K562 (cell line): ENCODE measurements around the gene NR5A1. TPM values are rescaled to one million over a fixed set of nuclear protein-coding genes. Genes with fewer than 3 reads are reported as not detected.

Source experiments
- ATAC-seq: fragments of 200-7000 bp; cut with Tn5 transposase; 3 replicates; pipeline ENCODE4 v1.9.1; 2020; ENCODE audit warnings: moderate library complexity
- BruUV-seq: library from RNA; stranded (reverse); fragments of 400-500 nt; replicated peaks from 2 replicates; lab custom pipeline; 2021; lab: Mats Ljungman, UMichigan
- CTCF ChIA-PET: fragments of 300-600 bp; formaldehyde crosslinking; extraction: SDS; loops from one replicate; lab custom pipeline; 2021; ENCODE audit warnings: low intra/inter-chr PET ratio; lab: Yijun Ruan, JAX
- POLR2A ChIA-PET: fragments of 300-600, 350-650 bp; sonication (Branson Sonifier 250); formaldehyde crosslinking; extraction: SDS; loops from one replicate; lab custom pipeline; 2021; ENCODE audit warnings: antibody characterized with exemption, inconsistent platforms; lab: Yijun Ruan, JAX
- DNase-seq, 4 experiments: peaks; one replicate each; pipeline versions ENCODE4 v3.0.0 to v3.0.0-alpha.2; 2011 to 2018; ENCODE audit warnings: low spot score in 3 of 4, mixed read lengths in 3 of 4; ENCODE audit errors: extremely low read depth in 1 of 4
- FAIRE-seq: peaks from 2 replicates; lab custom pipeline; 2011; peaks lifted over from hg19 to GRCh38; lab: Jason Lieb, UNC
- H2AFZ ChIP-seq: 2 replicates; pipeline ENCODE4 v1.6.0; 2011; ENCODE audit warnings: low read depth, low read length, control low read depth, inconsistent platforms
- H3K27ac ChIP-seq: fragments of 200-600 bp; 3 replicates; pipeline ENCODE4 v1.8.0; 2011; ENCODE audit warnings: low read depth, mild to moderate bottlenecking, control low read depth, inconsistent platforms, low read length, moderate library complexity, mixed read lengths; ENCODE audit errors: extremely low read depth
- H3K27me3 ChIP-seq, 2 experiments: fragments of 300-600 bp in 1 of 2; 2 replicates in 1 of 2; 3 replicates in 1 of 2; pipeline versions ENCODE4 v1.6.0 to v1.8.0; 2011; ENCODE audit warnings: inconsistent platforms in 2 of 2, low read length in 2 of 2, mild to moderate bottlenecking in 1 of 2, mixed read lengths in 1 of 2, moderate library complexity in 1 of 2; ENCODE audit not compliant: control insufficient read depth in 2 of 2, insufficient read depth in 2 of 2
- H3K36me3 ChIP-seq: fragments of 300-600 bp; 3 replicates; pipeline ENCODE4 v1.8.0; 2011; ENCODE audit warnings: mild to moderate bottlenecking, low read length, inconsistent platforms; ENCODE audit not compliant: control insufficient read depth, insufficient read depth
- H3K4me1 ChIP-seq, 2 experiments: fragments of 200-600 bp in 1 of 2; replicated peaks in 1 of 2; 2 replicates in 1 of 2; 3 replicates in 1 of 2; pipeline versions ENCODE4 v1.5.1 to v1.8.0; 2011; ENCODE audit warnings: inconsistent platforms in 2 of 2, low read length in 2 of 2, mild to moderate bottlenecking in 1 of 2, mixed read lengths in 1 of 2, moderate library complexity in 1 of 2; ENCODE audit not compliant: control insufficient read depth in 2 of 2, insufficient read depth in 2 of 2
- H3K4me2 ChIP-seq: 2 replicates; pipeline ENCODE4 v1.6.1; 2011; ENCODE audit warnings: low read length, control low read depth, inconsistent platforms, mixed read lengths; ENCODE audit not compliant: insufficient read depth
- H3K4me3 ChIP-seq: fragments of 200-600 bp; sonication (generic), shearing (Covaris generic); 2 replicates; pipeline ENCODE4 v1.5.1; 2016; ENCODE audit warnings: control low read depth, inconsistent platforms
- H3K79me2 ChIP-seq: fragments of 200-600 bp; 3 replicates; pipeline ENCODE4 v1.8.0; 2011; ENCODE audit warnings: low read length, inconsistent platforms; ENCODE audit not compliant: control insufficient read depth, insufficient read depth
- H3K9ac ChIP-seq, 2 experiments: 2 replicates each; pipeline versions ENCODE4 v1.6.0 to v1.6.1; 2011; ENCODE audit warnings: low read depth in 2 of 2, low read length in 2 of 2, control low read depth in 1 of 2, inconsistent platforms in 1 of 2, mild to moderate bottlenecking in 1 of 2, mixed read lengths in 1 of 2; ENCODE audit not compliant: insufficient read depth in 1 of 2
- H3K9me1 ChIP-seq: one replicate; pipeline ENCODE4 v1.6.0; 2011; ENCODE audit warnings: inconsistent platforms, mild to moderate bottlenecking, low read length, moderate library complexity; ENCODE audit not compliant: control insufficient read depth, insufficient read depth
- H3K9me3 ChIP-seq: replicated peaks from 2 replicates; pipeline ENCODE4 v1.5.1; 2011; ENCODE audit warnings: low read depth, low read length, inconsistent platforms; ENCODE audit not compliant: control insufficient read depth, insufficient read depth
- H4K20me1 ChIP-seq: replicated peaks from 2 replicates; pipeline ENCODE4 v1.6.1; 2011; ENCODE audit warnings: low read length, inconsistent platforms, mixed read lengths; ENCODE audit not compliant: control insufficient read depth, insufficient read depth
- BRCA1 ChIP-seq, 2 experiments: fragments of 450-650 bp in 1 of 2; sonication (generic) in 1 of 2; formaldehyde crosslinking in 1 of 2; IDR thresholded peaks; 2 replicates each; pipeline versions ENCODE4 v1.5.0 to v1.6.1; 2017 to 2020; ENCODE audit warnings: mild to moderate bottlenecking in 1 of 2, missing genetic modification reagents in 1 of 2
- CEBPB ChIP-seq: fragments of 450-650 bp; IDR thresholded peaks from 2 replicates; pipeline ENCODE4 v1.6.1; 2016; ENCODE audit warnings: missing genetic modification characterization, missing compliant biosample characterization
- ESRRB ChIP-seq: fragments of 250-450 bp; sonication (Bioruptor Pico); IDR thresholded peaks from 2 replicates; pipeline ENCODE4 v1.5.0; 2020; ENCODE audit warnings: mild to moderate bottlenecking, moderate library complexity, borderline replicate concordance
- HLTF ChIP-seq: fragments of 450-650 bp; IDR thresholded peaks from 2 replicates; pipeline ENCODE4 v1.6.1; 2016
- RBFOX2 ChIP-seq: fragments of 200-400 bp; formaldehyde crosslinking; IDR thresholded peaks from 2 replicates; pipeline ENCODE4 v1.6.1; 2017; ENCODE audit warnings: low read depth, mild to moderate bottlenecking, low read length, moderate library complexity
- XRCC4 ChIP-seq: IDR thresholded peaks from one replicate; pipeline ENCODE4 v1.6.1; 2011; ENCODE audit not compliant: insufficient read depth, insufficient read length; ENCODE audit errors: extremely low read depth
- ZNF347 ChIP-seq: fragments of 450-650 bp; formaldehyde crosslinking; IDR thresholded peaks from 2 replicates; pipeline ENCODE4 v1.4.0; 2020; ENCODE audit warnings: low read depth, mild to moderate bottlenecking, moderate library complexity
- ZNF76 ChIP-seq: fragments of 250-450 bp; sonication (Bioruptor Pico); IDR thresholded peaks from 2 replicates; pipeline ENCODE4 v1.4.0; 2020; ENCODE audit warnings: mild to moderate bottlenecking, moderate library complexity, borderline replicate concordance
- WGBS: fragments of 100-300 bp; shearing (Covaris generic); methylation state at CpG from one replicate; pipeline ENCODE4 v1.1.6; 2016; ENCODE audit warnings: low coverage, mixed read lengths; ENCODE audit not compliant: insufficient coverage; ENCODE audit errors: missing lambda C conversion rate; 5-methylcytosine and 5-hydroxymethylcytosine counted together
- in situ Hi-C: fragments of 300-500 bp; cut with MboI; formaldehyde crosslinking; loops from 4 replicates; pipeline ENCODE4 v1.15.0; 2018; ENCODE audit warnings: inconsistent platforms, mixed read lengths
- intact Hi-C: fragments of 100-400 bp; cut with micrococcal nuclease; formaldehyde crosslinking; loops from 2 replicates; pipeline ENCODE4 v1.14.2; 2022
- polyA plus RNA-seq, 8 experiments: library from polyadenylated mRNA; depleted of rRNA in 4 of 8; stranded (reverse) in 5 of 8; unstranded in 3 of 8; fragments of >200 nt; fragmentation: Nextera tagmentation in 2 of 8; fragmentation: Illumina TruSeq in 1 of 8; extraction: Ambion mirVana in 2 of 8; extraction: Trizol in 1 of 8; gene quantifications; 2 replicates each; pipeline versions ENCODE4 v1.2.1 to v1.2.3, GENCODE V29; 2011 to 2014; ENCODE audit warnings: inconsistent platforms in 1 of 8, missing spikeins in 1 of 8
- total RNA-seq, 7 experiments: library from RNA; depleted of rRNA in 6 of 7; stranded (reverse); fragments of >200 nt in 6 of 7; fragmentation: Illumina TruSeq in 2 of 7; extraction: Trizol in 2 of 7; gene quantifications; 2 replicates each; pipeline versions ENCODE4 v1.2.1 to v1.2.3, GENCODE V29; 2011 to 2021; ENCODE audit warnings: low replicate concordance in 1 of 7

Gene NR5A1
- total and polyA plus RNA-seq, 9 of the 15 experiments (the other 6 are each of a cell fraction or from before 2014, with no cell fraction given): 0.11 to 0.32 (median 0.20) TPM; not detected in 6

DNA sequence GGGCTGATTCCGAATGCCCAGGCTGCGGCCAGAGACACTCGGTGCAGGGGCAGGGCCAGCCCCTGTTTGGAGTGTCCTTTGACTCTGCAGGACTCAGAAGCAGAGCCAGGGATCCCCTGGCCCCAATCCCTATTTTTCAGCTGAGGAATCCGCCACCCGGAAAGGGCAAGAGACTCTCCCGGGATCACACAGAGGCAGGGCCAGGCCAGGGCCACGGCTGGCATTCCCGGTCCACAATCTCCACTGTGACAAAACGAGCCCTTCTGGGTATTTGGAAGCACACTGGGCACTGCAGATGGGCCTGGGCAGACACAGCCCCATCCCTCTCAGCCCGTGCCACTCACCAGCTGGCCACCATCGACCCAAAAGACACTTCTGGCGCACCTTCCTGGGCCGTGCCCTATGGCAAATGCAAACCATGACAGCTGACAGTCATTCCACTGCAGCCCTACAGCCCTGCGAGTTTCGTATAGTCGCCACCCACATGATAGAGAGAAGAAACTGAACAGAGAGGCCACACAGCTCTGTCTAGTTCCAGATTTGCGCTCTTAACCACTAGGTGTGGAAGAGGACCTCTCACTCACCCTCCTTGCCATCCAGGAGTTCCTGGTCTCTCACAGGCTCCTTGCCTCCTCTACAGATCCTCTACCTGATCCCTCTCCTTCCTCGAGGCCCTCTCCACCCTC, 13.3 kb downstream of the NR5A1 start:
- no peak overlapping the region for H3K4me3 ChIP-seq
- H3K27ac ChIP-seq: no peak overlapping the region
- ChIA-PET CTCF (no interaction called here), POLR2A (interaction anchor here (1.1 kb wide), 1 partner anchor 10 kb away, joined by 4 read pairs; no protein-coding TSS in a partner anchor)
- ATAC-seq: no peak
- TF ChIP-seq XRCC4 (no peak), BRCA1 (IDR thresholded peaks at IDR 0.05) (no peak), BRCA1 (CRISPR knock-in tag; IDR thresholded peaks at IDR 0.05) (no peak), HLTF (no peak), CEBPB (no peak), RBFOX2 (no peak), ESRRB (CRISPR knock-in tag) (no peak), ZNF347 (CRISPR knock-in tag) (no peak), ZNF76 (CRISPR knock-in tag) (no peak)
- DNase-seq: no peak
- intact Hi-C loops (no loop called here), in situ Hi-C loops (no loop called here)
- peaks cover 11 to 55% of the 10 kb centered on the region in 2 experiments; a peak in 3 of 5 replicates for H3K4me1 ChIP-seq
- no peak overlapping the region for H2AFZ ChIP-seq
- H3K79me2 ChIP-seq: no peaks in the 10 kb centered on the region
- BruUV-seq: no TSS peak
- no peaks in the 10 kb centered on the region for H3K36me3 ChIP-seq
- WGBS: 27% methylated on average over 15 of the region's 18 CpGs
- FAIRE-seq: no peak
- H3K9me3 ChIP-seq: no peaks in the 10 kb centered on the region
- H4K20me1 ChIP-seq: peaks cover 23% of the 10 kb centered on the region; the same call in 1 of the 2 replicates
- H3K9me1 ChIP-seq: no peaks in the 10 kb centered on the region
- no peak overlapping the region for H3K4me2 ChIP-seq
- H3K27me3 ChIP-seq: peaks cover 8 to 82% of the 10 kb centered on the region in 2 experiments; a peak in 4 of 5 replicates
- no peak overlapping the region; a peak in 1 of 4 replicates for H3K9ac ChIP-seq
